Keratinocyte (primary cell): ENCODE results near the gene PYM1. TPM values are rescaled to one million over a fixed set of nuclear protein-coding genes. Genes with fewer than 3 reads are reported as not detected.

Experiments used
- DNase-seq: peaks from one replicate; pipeline ENCODE4 v3.0.0-alpha.2; 2011; ENCODE audit warnings: low read depth, missing footprints, low spot score
- FAIRE-seq: peaks from 2 replicates; lab custom pipeline; 2011; peaks lifted over from hg19 to GRCh38; lab: Jason Lieb, UNC
- H2AFZ ChIP-seq: 2 replicates; pipeline ENCODE4 v1.6.0; 2012; ENCODE audit warnings: low read length, control low read depth, inconsistent platforms; ENCODE audit not compliant: control insufficient read depth
- H3K27ac ChIP-seq: 2 replicates; pipeline ENCODE4 v1.5.1; 2011; ENCODE audit warnings: low read length; ENCODE audit not compliant: control insufficient read depth, insufficient read depth
- H3K27me3 ChIP-seq: 3 replicates; pipeline ENCODE4 v1.6.0; 2011; ENCODE audit warnings: low read length; ENCODE audit not compliant: control insufficient read depth, insufficient read depth; ENCODE audit errors: extremely low read depth
- H3K36me3 ChIP-seq, 2 experiments: 2 replicates in 1 of 2; 3 replicates in 1 of 2; pipeline ENCODE4 v1.5.1; 2011; ENCODE audit warnings: low read length in 2 of 2, mild to moderate bottlenecking in 1 of 2; ENCODE audit not compliant: control insufficient read depth in 2 of 2, insufficient read depth in 2 of 2; ENCODE audit errors: extremely low read depth in 1 of 2
- H3K4me1 ChIP-seq: 3 replicates; pipeline ENCODE4 v1.5.1; 2011; ENCODE audit warnings: low read length; ENCODE audit not compliant: control insufficient read depth, insufficient read depth; ENCODE audit errors: extremely low read depth
- H3K4me2 ChIP-seq: 3 replicates; pipeline ENCODE4 v1.6.0; 2011; ENCODE audit warnings: low read depth, low read length; ENCODE audit not compliant: control insufficient read depth, insufficient read depth; ENCODE audit errors: extremely low read depth
- H3K4me3 ChIP-seq, 3 experiments: fragments of 200-600 bp in 1 of 3; sonication (generic) in 1 of 3; 2 replicates in 2 of 3; 3 replicates in 1 of 3; pipeline ENCODE4 v1.5.1; 2011 to 2016; ENCODE audit warnings: low read length in 3 of 3, mild to moderate bottlenecking in 3 of 3, control low read depth in 2 of 3, inconsistent platforms in 1 of 3, low read depth in 1 of 3, mixed read lengths in 1 of 3, mixed run types in 1 of 3, moderate library complexity in 1 of 3; ENCODE audit not compliant: control insufficient read depth in 2 of 3, insufficient read depth in 2 of 3; ENCODE audit errors: extremely low read depth in 1 of 3
- H3K79me2 ChIP-seq: 2 replicates; pipeline ENCODE4 v1.6.0; 2012; ENCODE audit warnings: low read length; ENCODE audit not compliant: control insufficient read depth, insufficient read depth
- H3K9ac ChIP-seq: 3 replicates; pipeline ENCODE4 v1.6.0; 2011; ENCODE audit warnings: low read length; ENCODE audit not compliant: control insufficient read depth, insufficient read depth; ENCODE audit errors: extremely low read depth
- H3K9me1 ChIP-seq: 3 replicates; pipeline ENCODE4 v1.6.0; 2011; ENCODE audit warnings: low read length; ENCODE audit not compliant: control insufficient read depth, insufficient read depth; ENCODE audit errors: extremely low read depth
- H3K9me3 ChIP-seq: 2 replicates; pipeline ENCODE4 v1.5.1; 2012; ENCODE audit warnings: low read depth, low read length; ENCODE audit not compliant: control insufficient read depth
- H4K20me1 ChIP-seq: 3 replicates; pipeline ENCODE4 v1.6.0; 2011; ENCODE audit warnings: low read length; ENCODE audit not compliant: control insufficient read depth, insufficient read depth; ENCODE audit errors: extremely low read depth
- CTCF ChIP-seq, 3 experiments: IDR thresholded peaks in 1 of 3; conservative IDR thresholded peaks in 1 of 3; optimal IDR thresholded peaks in 1 of 3; 2 replicates in 2 of 3; 3 replicates in 1 of 3; pipeline versions ENCODE3 to v1.5.1; 2011; ENCODE audit warnings: low read length in 3 of 3, mild to moderate bottlenecking in 3 of 3, moderate library complexity in 2 of 3, control low read depth in 1 of 3, inconsistent platforms in 1 of 3; ENCODE audit not compliant: insufficient read depth in 2 of 3; ENCODE audit errors: extremely low read depth in 1 of 3
- EZH2 ChIP-seq: IDR thresholded peaks from one replicate; pipeline ENCODE4 v1.6.1; 2012; ENCODE audit warnings: inconsistent platforms, mild to moderate bottlenecking, low read length, moderate library complexity
- dilution Hi-C: fragments of 300-500 bp; cut with MboI; formaldehyde crosslinking; loops from one replicate; pipeline ENCODE4 v1.7.0; 2020; ENCODE audit warnings: low sequenced_read_pairs; ENCODE audit not compliant: extremely low pct_ligation_motif_present
- polyA plus RNA-seq, 5 experiments: library from polyadenylated mRNA; depleted of rRNA in 3 of 5; stranded (reverse) in 3 of 5; stranded (forward) in 1 of 5; unstranded in 1 of 5; fragments of >200 nt; gene quantifications; 1 replicate in 1 of 5; 2 replicates in 3 of 5; 3 replicates in 1 of 5; pipeline versions ENCODE4 v1.2.1 to v1.2.3, GENCODE V29; 2011 to 2012; ENCODE audit warnings: missing spikeins in 2 of 5, low read depth in 1 of 5, low replicate concordance in 1 of 5

Gene PYM1
- polyA plus RNA-seq, 1 donor (not counting 4 experiments of a cell fraction or from before 2014, with no cell fraction given) = 63.4 TPM

GRCh38 chr12:55861396-55861795 lies 66.3 kb downstream of the PYM1 start:
- H3K4me3 ChIP-seq = no peak overlapping the region
- H3K9me1 ChIP-seq = no peaks in the 10 kb centered on the region
- FAIRE-seq (no peak), DNase-seq (no peak)
- H2AFZ ChIP-seq = no peak overlapping the region
- H3K36me3 ChIP-seq = no peaks in the 10 kb centered on the region
- no peaks in the 10 kb centered on the region for H4K20me1 ChIP-seq
- H3K27me3 ChIP-seq = no peaks in the 10 kb centered on the region
- no peak for TF ChIP-seq EZH2
- no peak for TF ChIP-seq CTCF (optimal IDR thresholded peaks at IDR 0.05 in 1 of 3, IDR thresholded peaks at IDR 0.05 in 1 of 3, conservative IDR thresholded peaks at IDR 0.05 in 1 of 3; ENCODE audit: extremely low read depth in 1 of 3, insufficient read depth in 2 of 3, low read length in 3 of 3)
- dilution Hi-C loops = no loop called here
- no peaks in the 10 kb centered on the region for H3K4me1 ChIP-seq
- H3K4me2 ChIP-seq = no peak overlapping the region
- peaks cover 3% of the 10 kb centered on the region for H3K9me3 ChIP-seq
- H3K9ac ChIP-seq = no peak overlapping the region
- H3K27ac ChIP-seq = no peak overlapping the region
- no peaks in the 10 kb centered on the region for H3K79me2 ChIP-seq

- DNase-seq (no peak), FAIRE-seq (no peak)
- H3K79me2 ChIP-seq = no peaks in the 10 kb centered on the region
- peaks cover 4% of the 10 kb centered on the region for H3K4me1 ChIP-seq
- H3K36me3 ChIP-seq = no peaks in the 10 kb centered on the region
- no peak for TF ChIP-seq CTCF (optimal IDR thresholded peaks at IDR 0.05 in 1 of 3, IDR thresholded peaks at IDR 0.05 in 1 of 3, conservative IDR thresholded peaks at IDR 0.05 in 1 of 3; ENCODE audit: extremely low read depth in 1 of 3, insufficient read depth in 2 of 3, low read length in 3 of 3)
- TF ChIP-seq EZH2 = no peak
- H4K20me1 ChIP-seq = no peaks in the 10 kb centered on the region
- H3K4me2 ChIP-seq = no peak overlapping the region
- H3K9me3 ChIP-seq = no peaks in the 10 kb centered on the region
- no peak overlapping the region for H3K9ac ChIP-seq
- no peaks in the 10 kb centered on the region for H3K27me3 ChIP-seq
- H2AFZ ChIP-seq = no peak overlapping the region
- dilution Hi-C loops = no loop called here
- no peak overlapping the region for H3K4me3 ChIP-seq
- H3K9me1 ChIP-seq = no peaks in the 10 kb centered on the region
- no peak overlapping the region for H3K27ac ChIP-seq
These were observed 75.0 kb downstream of the PYM1 start for GRCh38 chr12:55852740-55853139.

Other genes with a start within 250 kb of the PYM1 start
- 0.04 to 0.19 TPM (median 0.07 TPM) in 3 replicates for gene ITGA7, start 220.0 kb downstream of the PYM1 start, polyA plus RNA-seq
- gene BLOC1S1, start 211.8 kb downstream of the PYM1 start, polyA plus RNA-seq = 53.1 to 68.2 TPM (median 62.5 TPM) in 3 replicates
- gene RDH5, start 207.5 kb downstream of the PYM1 start, polyA plus RNA-seq = 0.67 to 1.2 TPM (median 0.77 TPM) in 3 replicates
- gene CD63, start 198.9 kb downstream of the PYM1 start, polyA plus RNA-seq = 517 to 917 TPM (median 749 TPM) in 3 replicates
- 2.5 to 6.2 TPM (median 2.7 TPM) in 3 replicates for gene GDF11, start 184.8 kb downstream of the PYM1 start, polyA plus RNA-seq
- 117 to 168 TPM (median 119 TPM) in 3 replicates for gene SARNP, start 110.2 kb downstream of the PYM1 start, polyA plus RNA-seq
- gene ORMDL2, start 109.9 kb downstream of the PYM1 start, polyA plus RNA-seq = 108 to 129 TPM (median 114 TPM) in 3 replicates
- gene DNAJC14, start 98.3 kb downstream of the PYM1 start, polyA plus RNA-seq = 6.1 to 8.5 TPM (median 7.7 TPM) in 3 replicates
- gene MMP19, start 85.0 kb downstream of the PYM1 start, polyA plus RNA-seq = 2.2 to 4.1 TPM (median 2.7 TPM) in 3 replicates
- gene DGKA, start 3.3 kb upstream of the PYM1 start, polyA plus RNA-seq = 161 to 263 TPM (median 174 TPM) in 3 replicates
- 1.3 to 2.1 TPM (median 1.4 TPM) in 3 replicates for gene PMEL, start 38.1 kb upstream of the PYM1 start, polyA plus RNA-seq
- 34.3 to 49.3 TPM (median 47.3 TPM) in 3 replicates for gene CDK2, start 38.9 kb upstream of the PYM1 start, polyA plus RNA-seq
- 132 to 162 TPM (median 138 TPM) in 3 replicates for gene RAB5B, start 46.2 kb upstream of the PYM1 start, polyA plus RNA-seq
- 9.0 to 10.8 TPM (median 9.4 TPM) in 3 replicates for gene SUOX, start 69.4 kb upstream of the PYM1 start, polyA plus RNA-seq
- gene IKZF4, start 93.1 kb upstream of the PYM1 start, polyA plus RNA-seq = 0.97 to 1.8 TPM (median 1.1 TPM) in 3 replicates
- 663 to 1,841 TPM (median 663 TPM) in 3 replicates for gene RPS26, start 114.0 kb upstream of the PYM1 start, polyA plus RNA-seq
- gene ERBB3, start 152.3 kb upstream of the PYM1 start, polyA plus RNA-seq = 13.6 to 19.8 TPM (median 16.4 TPM) in 3 replicates
- 247 to 505 TPM (median 480 TPM) in 3 replicates for gene PA2G4, start 176.7 kb upstream of the PYM1 start, polyA plus RNA-seq
- 7,566 to 10,481 TPM (median 10,062 TPM) in 3 replicates for gene RPL41, start 188.7 kb upstream of the PYM1 start, polyA plus RNA-seq
- gene ZC3H10, start 190.4 kb upstream of the PYM1 start, polyA plus RNA-seq = 0.81 to 1.0 TPM (median 0.85 TPM) in 3 replicates
- 140 to 205 TPM (median 141 TPM) in 3 replicates for gene ESYT1, start 200.4 kb upstream of the PYM1 start, polyA plus RNA-seq
- 42.3 to 44.9 TPM (median 44.9 TPM) in 3 replicates for gene MYL6B, start 224.7 kb upstream of the PYM1 start, polyA plus RNA-seq
- 3,666 to 4,542 TPM (median 4,521 TPM) in 3 replicates for gene MYL6, start 230.5 kb upstream of the PYM1 start, polyA plus RNA-seq